Activated CD8-positive, alpha-beta memory T cell treated with anti-CD3 and anti-CD28 coated beads, Interleukin-2, amount 50 U/mL, for 1 hour (primary cell): Measurements from ENCODE around the gene PKNOX2.

Experiments
- DNase-seq: peaks from one replicate; pipeline ENCODE4 v3.0.0-alpha.2; 2020; ENCODE audit errors: extremely low read depth

PKNOX2 gene

DNA sequence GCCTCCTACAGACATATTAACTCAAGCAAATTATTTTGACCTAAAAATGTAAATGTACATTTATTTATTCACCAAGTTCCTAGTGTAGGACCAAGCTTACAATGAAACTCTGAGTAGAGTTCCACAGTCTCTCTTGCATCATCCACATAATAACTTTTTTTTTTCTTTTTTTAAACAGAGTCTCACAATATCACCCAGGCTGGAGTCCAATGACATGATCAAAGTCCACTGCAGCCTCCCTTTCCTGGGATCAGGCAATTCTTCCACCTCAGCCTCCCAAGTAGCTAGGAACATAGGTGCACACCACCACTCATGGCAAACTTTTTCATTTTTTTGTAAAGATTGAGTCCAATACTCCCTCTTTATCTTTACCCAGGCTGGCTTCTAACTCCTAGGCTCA, 303.5 kb downstream of the PKNOX2 start:
- DNase-seq = no peak

DNA sequence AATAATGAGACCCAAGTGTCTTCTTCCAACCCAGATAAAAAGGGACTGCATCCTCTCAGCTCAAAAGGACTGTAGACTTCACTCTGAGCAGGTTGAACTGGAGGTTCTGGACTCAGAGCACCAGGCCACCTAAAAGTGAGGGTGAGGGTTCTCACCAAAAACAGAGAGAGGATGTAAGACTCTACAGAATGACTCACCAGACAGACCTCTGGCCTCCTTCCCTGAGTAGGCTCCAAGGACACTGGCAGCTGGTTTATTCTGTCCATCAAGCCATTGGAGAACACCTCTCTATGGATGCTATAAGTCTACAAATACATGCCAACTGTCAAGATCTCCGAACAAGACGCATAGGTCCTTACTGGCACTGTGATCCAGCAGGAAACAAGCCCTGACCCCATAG, 304.3 kb downstream of the PKNOX2 start:
- no peak for DNase-seq

DNA sequence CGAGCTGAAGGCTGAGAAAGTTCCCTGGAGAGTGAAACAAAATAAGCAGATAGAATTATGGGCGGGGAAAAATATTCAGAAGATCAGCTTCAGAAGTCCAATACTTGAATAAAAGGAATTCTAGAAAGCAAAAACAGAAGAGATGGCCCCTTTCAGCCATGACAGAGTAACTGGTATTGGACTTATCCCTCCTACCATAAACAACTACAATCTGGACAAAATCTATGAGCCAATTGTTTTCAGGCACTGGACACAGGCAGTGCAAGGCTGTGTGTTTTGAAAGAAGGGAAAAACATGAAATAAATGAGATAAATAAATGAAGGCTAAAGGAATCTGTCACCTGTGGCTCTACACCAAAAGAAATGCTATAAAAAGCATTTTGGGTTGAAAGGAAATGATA, 305.8 kb downstream of the PKNOX2 start:
- no peak for DNase-seq

DNA sequence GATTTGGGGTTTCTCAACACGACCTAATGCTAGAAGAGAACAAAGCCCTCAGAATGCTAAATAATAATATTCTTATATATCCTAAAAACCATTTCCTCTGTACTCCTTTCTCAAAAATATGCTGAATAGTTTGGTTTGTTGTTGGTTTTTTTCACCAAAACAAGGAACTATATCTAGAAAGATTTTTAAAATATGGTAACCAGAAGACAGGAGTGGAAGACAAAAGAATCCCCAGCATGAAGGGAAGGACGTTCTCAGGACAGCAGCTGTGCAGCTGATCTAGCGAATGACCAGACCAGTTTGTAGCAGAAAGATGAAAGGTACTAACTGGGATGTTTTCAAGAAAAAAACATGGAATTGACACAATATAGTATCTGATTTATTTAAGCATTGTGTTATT, 312.2 kb downstream of the PKNOX2 start:
- DNase-seq = no peak

DNA sequence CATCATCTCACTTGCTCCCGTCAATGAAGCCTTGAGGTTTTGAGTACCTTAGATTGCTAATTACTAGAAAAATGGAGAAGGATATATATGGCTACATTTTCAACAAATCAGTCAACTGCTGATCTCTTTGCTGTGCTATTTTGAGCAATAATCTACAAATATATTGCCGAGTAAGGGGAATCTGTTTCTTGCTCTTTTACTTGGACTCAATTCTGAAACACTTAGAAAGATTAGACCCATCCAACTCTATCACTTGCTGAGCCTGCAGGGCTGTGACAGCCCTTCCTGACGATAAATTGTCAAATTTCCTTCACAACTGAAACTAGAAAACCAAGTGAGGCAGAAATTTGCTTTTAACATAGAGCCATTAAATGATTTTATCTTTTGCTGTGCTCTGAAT, 314.6 kb downstream of the PKNOX2 start:
- DNase-seq = no peak

DNA sequence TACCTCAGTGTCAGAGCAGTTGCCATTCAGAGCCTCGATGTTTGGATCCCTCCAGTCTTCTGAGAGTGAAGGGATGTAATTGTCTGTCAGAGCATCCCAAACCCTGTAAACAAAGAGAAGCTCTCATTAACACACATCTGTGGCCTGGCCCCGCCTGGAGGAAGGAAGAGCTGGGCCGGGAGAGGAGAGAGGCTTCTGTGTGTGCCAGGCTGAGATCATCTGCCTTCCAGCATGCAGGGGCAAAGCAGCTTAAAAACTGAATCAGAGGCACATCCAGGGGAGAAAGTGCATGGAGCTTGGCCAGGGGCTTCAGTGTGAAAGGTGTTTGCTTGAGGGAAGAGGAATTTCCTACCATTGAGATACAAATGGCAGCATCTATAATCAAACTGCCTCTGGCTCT, 317.0 kb downstream of the PKNOX2 start:
- no peak for DNase-seq
